HG03025 (cell line): ENCODE measurements around the gene STAT5B.

ENCODE experiments used
- ATAC-seq: cut with Tn5 transposase; IDR thresholded peaks from one replicate; pipeline ENCODE4 v1.9.1; 2021; ENCODE audit warnings: mild to moderate bottlenecking, moderate library complexity; ENCODE audit not compliant: unreplicated experiment, low FRiP score

The STAT5B gene

DNA sequence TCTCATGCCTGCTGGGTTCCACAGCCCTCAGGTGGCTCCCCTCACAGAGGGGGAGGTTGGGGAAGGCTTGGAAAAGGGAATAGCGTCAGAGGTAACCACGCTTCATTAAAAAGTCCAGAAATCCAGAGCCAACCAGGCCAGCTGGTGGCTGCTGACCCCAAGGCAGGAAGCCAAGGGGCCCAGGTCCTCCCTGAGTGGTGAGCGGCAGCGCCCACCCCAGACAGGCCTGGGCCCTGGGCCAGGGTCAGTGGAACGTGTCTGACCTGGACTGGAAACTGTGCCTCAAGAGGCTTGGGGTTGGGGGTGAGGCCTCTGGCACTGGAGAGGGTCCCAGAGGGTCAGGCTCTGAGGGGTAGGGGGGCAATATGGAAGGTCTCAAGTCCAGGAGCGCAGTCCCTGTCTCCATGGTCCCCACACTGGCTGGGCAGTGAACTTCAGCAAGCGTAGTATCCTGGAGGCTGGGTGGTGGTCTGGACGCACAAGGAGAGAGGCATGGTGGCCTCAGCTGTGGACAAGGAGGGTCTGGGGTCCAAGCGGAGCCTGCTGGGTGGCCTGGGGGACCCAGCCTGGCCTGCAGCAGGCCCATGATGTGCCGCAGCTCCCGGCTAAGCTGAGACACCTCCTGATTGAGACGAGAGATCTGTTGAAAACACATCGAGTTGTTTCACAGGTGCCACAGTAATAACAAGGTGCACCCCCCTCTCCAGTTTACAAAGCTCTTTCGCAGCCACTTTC, 116.2 kb downstream of the STAT5B start:
- ATAC-seq = no peak

GRCh38 chr17:42155614-42156045, 120.6 kb downstream of the STAT5B start:
- ATAC-seq = no peak

DNA sequence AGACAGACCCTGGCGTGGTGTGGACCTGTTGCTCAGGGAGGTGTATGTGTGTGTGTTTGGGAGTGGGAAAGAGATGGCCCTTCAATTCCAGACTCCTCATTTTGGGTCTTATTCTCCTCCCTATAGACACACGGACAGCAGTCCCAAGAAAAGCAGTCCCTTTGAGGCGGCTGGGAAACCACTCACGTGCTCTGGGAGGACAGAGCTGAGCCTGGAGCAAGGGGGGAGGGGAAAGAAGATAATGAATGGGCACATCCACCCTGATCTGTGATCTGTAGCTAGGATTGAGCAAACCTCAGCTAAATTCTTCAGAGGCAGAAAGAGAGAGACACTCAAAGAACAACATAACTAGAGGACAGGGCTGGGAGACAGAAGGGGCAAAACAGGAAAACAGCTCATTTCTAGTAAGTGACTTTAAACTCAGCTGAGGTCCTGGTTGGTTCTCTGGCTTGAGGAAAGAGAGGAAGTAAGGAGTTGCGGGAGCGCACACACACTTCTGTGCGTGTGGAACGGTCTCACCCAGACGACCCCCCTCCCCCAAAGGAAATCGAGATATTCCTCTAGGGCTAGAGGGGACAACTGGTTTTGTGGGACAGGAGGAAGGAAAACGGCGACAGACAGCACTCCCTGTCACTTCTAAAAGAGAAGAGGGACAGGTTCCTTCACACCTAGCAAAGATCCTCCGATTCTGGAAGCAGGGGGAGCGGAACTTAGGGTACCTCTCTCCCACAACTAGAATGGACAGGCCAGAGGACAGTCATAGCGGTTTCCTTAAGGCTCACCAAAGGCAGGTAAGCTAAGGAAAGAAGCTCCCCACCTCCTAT, 122.1 kb downstream of the STAT5B start:
- ATAC-seq = peak; percentile 13
